Body of pancreas (tissue), 4 donors: ENCODE data around the gene OSBP2. TPM values are rescaled to one million over a fixed set of nuclear protein-coding genes. Genes with fewer than 3 reads are reported as not detected.

Source experiments
- ATAC-seq: fragments of 150-250 bp; one replicate; pipeline ENCODE4 v1.9.1; 2016
- DNase-seq, 4 donors: peaks; one replicate each; pipeline ENCODE4 v3.0.0-alpha.2; 2019
- H3K27ac ChIP-seq, 4 donors: fragments of 200-600 bp; sonication (generic); 1 replicate in 3 of 4; 2 replicates in 1 of 4; pipeline versions ENCODE4 v1.5.1 to v1.6.1; 2016 to 2019; ENCODE audit warnings: mild to moderate bottlenecking in 1 of 4, mixed read lengths in 1 of 4, moderate library complexity in 1 of 4
- H3K27me3 ChIP-seq, 2 donors: fragments of 200-600 bp; sonication (generic); one replicate each; pipeline ENCODE4 v1.6.0; 2016; ENCODE audit warnings: mild to moderate bottlenecking in 1 of 2
- H3K36me3 ChIP-seq, 2 donors: fragments of 200-600 bp; sonication (generic); replicated peaks in 1 of 2; 2 replicates each; pipeline ENCODE4 v1.5.1; 2016; ENCODE audit warnings: low read depth in 2 of 2; ENCODE audit not compliant: insufficient read depth in 1 of 2
- H3K4me1 ChIP-seq: fragments of 200-600 bp; sonication (generic); one replicate; pipeline ENCODE4 v1.6.0; 2016
- H3K4me3 ChIP-seq, 2 donors: fragments of 200-600 bp; sonication (generic); 1 replicate in 1 of 2; 2 replicates in 1 of 2; pipeline ENCODE4 v1.5.1; 2016 to 2019
- H3K9me3 ChIP-seq, 3 donors: fragments of 200-600 bp; sonication (generic); 1 replicate in 2 of 3; 2 replicates in 1 of 3; pipeline ENCODE4 v1.5.1; 2016
- CTCF ChIP-seq, 7 experiments: fragments of 450-650 bp in 4 of 7; fragments of 200-600 bp in 3 of 7; sonication (generic) in 3 of 7; IDR thresholded peaks; one replicate each; pipeline ENCODE4 v1.5.1; 2016 to 2019; ENCODE audit warnings: antibody characterized with exemption in 7 of 7
- POLR2A ChIP-seq, 3 donors: fragments of 450-650 bp; IDR thresholded peaks; one replicate each; pipeline ENCODE4 v1.6.1; 2016; ENCODE audit warnings: antibody characterized with exemption in 3 of 3, mild to moderate bottlenecking in 2 of 3
- WGBS, 2 donors: methylation state at CpG; one replicate each; pipeline ENCODE4 v1.1.5; 2017; 5-methylcytosine and 5-hydroxymethylcytosine counted together
- intact Hi-C: fragments of 100-400 bp; cut with DNase I; formaldehyde crosslinking; loops from one replicate; pipeline ENCODE4 v1.15.1; 2023
- total RNA-seq, 2 donors: library from RNA; depleted of rRNA; stranded (reverse); fragments of >200 nt; gene quantifications; one replicate each; pipeline ENCODE4 v1.1.0, GENCODE V29; 2016

Gene OSBP2
- total RNA-seq, 2 donors from 2014 or later, result 2.3 to 3.0 TPM

GRCh38 chr22:30866811-30867271, 172.2 kb downstream of the OSBP2 start:
- no peak for TF ChIP-seq CTCF (IDR thresholded peaks at IDR 0.05)
- TF ChIP-seq POLR2A (IDR thresholded peaks at IDR 0.05), result no peak
- H3K27me3 ChIP-seq, result no peaks in the 10 kb centered on the region
- H3K9me3 ChIP-seq, result no peaks in the 10 kb centered on the region
- no peak for ATAC-seq
- DNase-seq, result peak in 1 of 4 donors; percentile 6
- 68 to 70% methylated on average over 3 to 4 of the region's 4 CpGs for WGBS, 2 donors
- H3K4me3 ChIP-seq, result no peak overlapping the region
- H3K27ac ChIP-seq, result no peak overlapping the region
- H3K4me1 ChIP-seq, result no peaks in the 10 kb centered on the region
- intact Hi-C loops, result no loop called here
- H3K36me3 ChIP-seq, result no peaks in the 10 kb centered on the region

GRCh38 chr22:30867746-30868662, 173.3 kb downstream of the OSBP2 start:
- DNase-seq (peak in 1 of 4 donors; percentile 2), ATAC-seq (no peak)
- no peaks in the 10 kb centered on the region for H3K9me3 ChIP-seq
- no peaks in the 10 kb centered on the region for H3K4me1 ChIP-seq
- TF ChIP-seq POLR2A (IDR thresholded peaks at IDR 0.05), result no peak
- no peak for TF ChIP-seq CTCF (IDR thresholded peaks at IDR 0.05)
- H3K27me3 ChIP-seq, result no peaks in the 10 kb centered on the region
- 90 to 94% methylated on average over 7 to 19 of the region's 19 CpGs for WGBS, 2 donors
- H3K27ac ChIP-seq, result no peak overlapping the region
- H3K36me3 ChIP-seq, result no peaks in the 10 kb centered on the region
- intact Hi-C loops, result no loop called here
- no peak overlapping the region for H3K4me3 ChIP-seq

GRCh38 chr22:30868663-30869385, 174.2 kb downstream of the OSBP2 start:
- 71 to 73% methylated on average over 10 to 12 of the region's 12 CpGs for WGBS, 2 donors
- Histone ChIP-seq H3K27ac (no peak overlapping the region), H3K4me1 (no peaks in the 10 kb centered on the region), H3K4me3 (no peak overlapping the region), H3K27me3 (no peaks in the 10 kb centered on the region), H3K36me3 (no peaks in the 10 kb centered on the region), H3K9me3 (no peaks in the 10 kb centered on the region)
- peak in 1 of 4 donors; percentile 3 for DNase-seq
- TF ChIP-seq CTCF (IDR thresholded peaks at IDR 0.05) (no peak), POLR2A (IDR thresholded peaks at IDR 0.05) (no peak)
- ATAC-seq, result no peak
- intact Hi-C loops, result no loop called here

- ATAC-seq (no peak), DNase-seq (peak in 1 of 4 donors; percentile 2)
- Histone ChIP-seq H3K36me3 (no peaks in the 10 kb centered on the region), H3K4me1 (no peaks in the 10 kb centered on the region), H3K27ac (no peak overlapping the region), H3K27me3 (no peaks in the 10 kb centered on the region), H3K9me3 (no peaks in the 10 kb centered on the region), H3K4me3 (no peak overlapping the region)
- intact Hi-C loops, result no loop called here
- WGBS, 2 donors, result 84 to 88% methylated on average over 13 to 15 of the region's 15 CpGs
- TF ChIP-seq CTCF (IDR thresholded peaks at IDR 0.05) (no peak), POLR2A (IDR thresholded peaks at IDR 0.05) (no peak)
These were observed 175.2 kb downstream of the OSBP2 start for GRCh38 chr22:30869667-30870395.
